Mesothelial cell of epicardium (in vitro differentiated cells): ENCODE measurements around the gene TRIM32. TPM values are rescaled to one million over a fixed set of nuclear protein-coding genes. Genes with fewer than 3 reads are reported as not detected.

ENCODE experiments used
- DNase-seq, 2 experiments: peaks; one replicate each; pipeline ENCODE4 v3.0.0; 2021; ENCODE audit warnings: low spot score in 2 of 2; ENCODE audit not compliant: unreplicated experiment in 2 of 2
- H3K27ac Mint-ChIP-seq: 2 replicates; pipeline ENCODE4 v1.8.0; 2021; ENCODE audit warnings: mixed read lengths
- H3K27me3 Mint-ChIP-seq: 2 replicates; pipeline ENCODE4 v1.8.0; 2021; ENCODE audit warnings: low read depth, mixed read lengths
- H3K36me3 Mint-ChIP-seq: 2 replicates; pipeline ENCODE4 v1.8.0; 2021; ENCODE audit warnings: mixed read lengths
- H3K4me1 Mint-ChIP-seq: 2 replicates; pipeline ENCODE4 v1.8.0; 2021; ENCODE audit warnings: mixed read lengths
- H3K4me3 Mint-ChIP-seq: 2 replicates; pipeline ENCODE4 v1.8.0; 2021; ENCODE audit warnings: mild to moderate bottlenecking, moderate library complexity, mixed read lengths
- H3K9me3 Mint-ChIP-seq: 2 replicates; pipeline ENCODE4 v1.8.0; 2021; ENCODE audit warnings: mixed read lengths
- CTCF ChIP-seq: fragments of 200-600 bp; sonication (generic); IDR thresholded peaks from one replicate; pipeline ENCODE4 v1.5.0; 2021; ENCODE audit warnings: antibody characterized with exemption; ENCODE audit not compliant: unreplicated experiment
- total RNA-seq: library from RNA; stranded (reverse); gene quantifications from 3 replicates; pipeline ENCODE4 v1.2.1, GENCODE V29; 2021

Gene TRIM32
- total RNA-seq, 1 donor from 2014 or later = 33.6 TPM

- Mint-ChIP-seq H3K4me3 (no peak overlapping the region), H3K27ac (no peak overlapping the region), H3K27me3 (peaks cover 4% of the 10 kb centered on the region), H3K36me3 (peaks cover 10% of the 10 kb centered on the region), H3K4me1 (peaks cover 8% of the 10 kb centered on the region), H3K9me3 (no peaks in the 10 kb centered on the region)
- no peak for DNase-seq
- TF ChIP-seq CTCF = no peak
Measured at GRCh38 chr9:116646661-116647514, 40.2 kb upstream of the TRIM32 start.

GRCh38 chr9:116647515-116647809 lies 39.6 kb upstream of the TRIM32 start:
- Mint-ChIP-seq H3K4me1 (peaks cover 8% of the 10 kb centered on the region), H3K9me3 (no peaks in the 10 kb centered on the region), H3K27me3 (peaks cover 4% of the 10 kb centered on the region), H3K4me3 (no peak overlapping the region), H3K36me3 (peaks cover 10% of the 10 kb centered on the region), H3K27ac (no peak overlapping the region)
- no peak for TF ChIP-seq CTCF
- no peak for DNase-seq

- H3K9me3 Mint-ChIP-seq = no peaks in the 10 kb centered on the region
Measured at GRCh38 chr9:116653348-116654058, 33.6 kb upstream of the TRIM32 start.

GRCh38 chr9:116654059-116654355 lies 33.1 kb upstream of the TRIM32 start:
- no peak for DNase-seq
- no peaks in the 10 kb centered on the region for H3K9me3 Mint-ChIP-seq
- no peak overlapping the region for H3K4me3 Mint-ChIP-seq
- no peak for TF ChIP-seq CTCF
- H3K4me1 Mint-ChIP-seq = no peaks in the 10 kb centered on the region
- no peak overlapping the region for H3K27ac Mint-ChIP-seq
- peaks cover 2% of the 10 kb centered on the region for H3K27me3 Mint-ChIP-seq
- H3K36me3 Mint-ChIP-seq = peaks cover 10% of the 10 kb centered on the region

More at GRCh38 chr9:116653348-116654058, 33.6 kb upstream of the TRIM32 start:
- Mint-ChIP-seq H3K4me3 (no peak overlapping the region), H3K4me1 (no peaks in the 10 kb centered on the region), H3K27me3 (peaks cover 2% of the 10 kb centered on the region), H3K36me3 (peaks cover 10% of the 10 kb centered on the region), H3K27ac (no peak overlapping the region)
- no peak for TF ChIP-seq CTCF
- DNase-seq = peak in 1 of 2 experiments; percentile 37

- H3K27me3 Mint-ChIP-seq = no peaks in the 10 kb centered on the region
- no peak overlapping the region for H3K4me3 Mint-ChIP-seq
- DNase-seq = no peak
- TF ChIP-seq CTCF = no peak
- no peaks in the 10 kb centered on the region for H3K36me3 Mint-ChIP-seq
- H3K4me1 Mint-ChIP-seq = peaks cover 5% of the 10 kb centered on the region
- H3K27ac Mint-ChIP-seq = no peak overlapping the region
- no peaks in the 10 kb centered on the region for H3K9me3 Mint-ChIP-seq
Measured at GRCh38 chr9:116656501-116656971, 30.6 kb upstream of the TRIM32 start.
